AG04450 (cell line): ENCODE results near the gene ZC3H6. TPM values are rescaled to one million over a fixed set of nuclear protein-coding genes. Genes with fewer than 3 reads are reported as not detected.
"Not testable (repeated sequence)": the region's sequence is repeated elsewhere in the genome, so short reads cannot be mapped to it uniquely, and the experiment has no call there.

Experiments used
- CTCF ChIA-PET: fragments of 300-600, 350-600 bp; formaldehyde crosslinking; extraction: SDS; loops from one replicate; lab custom pipeline; 2022; ENCODE audit warnings: antibody characterized with exemption, inconsistent platforms; lab: Charles Lee
- POLR2A ChIA-PET: fragments of 350-600 bp; formaldehyde crosslinking; extraction: SDS; loops from one replicate; lab custom pipeline; 2021; ENCODE audit warnings: antibody characterized with exemption, inconsistent platforms; lab: Yijun Ruan, JAX
- DNase-seq: peaks from one replicate; pipeline ENCODE4 v3.0.0-alpha.2; 2011; ENCODE audit warnings: low read depth, low spot score
- H3K27ac ChIP-seq: one replicate; pipeline ENCODE4 v1.5.1; 2012; ENCODE audit warnings: low read depth, low read length, control low read depth
- H3K27me3 ChIP-seq: one replicate; pipeline ENCODE4 v1.6.0; 2012; ENCODE audit warnings: low read length; ENCODE audit not compliant: control insufficient read depth, insufficient read depth
- H3K4me3 ChIP-seq: 2 replicates; pipeline ENCODE4 v1.5.1; 2011; ENCODE audit warnings: mild to moderate bottlenecking, low read depth, low read length, control low read depth
- H3K9me3 ChIP-seq: 2 replicates; pipeline ENCODE4 v1.5.1; 2012; ENCODE audit warnings: low read length; ENCODE audit not compliant: control insufficient read depth, insufficient read depth
- polyA plus RNA-seq: library from polyadenylated mRNA; depleted of rRNA; stranded (reverse); fragments of >200 nt; gene quantifications from 2 replicates; pipeline ENCODE4 v1.2.3, GENCODE V29; 2011; rRNA removed
- small RNA-seq: library from RNA; depleted of rRNA; stranded (forward); fragments of <200 nt; gene quantifications from one replicate; pipeline ENCODE3, GENCODE V24; 2012; ENCODE audit warnings: low read depth; ENCODE audit not compliant: insufficient read length

ZC3H6 gene
- polyA plus RNA-seq, 1 experiment: 1.5 TPM

- H3K27me3 ChIP-seq, CTCF ChIA-PET, DNase-seq, H3K4me3 ChIP-seq, H3K27ac ChIP-seq, H3K9me3 ChIP-seq, POLR2A ChIA-PET: not testable (repeated sequence)
Measured at GRCh38 chr2:112354335-112354734, 78.9 kb downstream of the ZC3H6 start.

GRCh38 chr2:112360055-112360454 lies 84.7 kb downstream of the ZC3H6 start:
- POLR2A ChIA-PET, H3K27me3 ChIP-seq, H3K27ac ChIP-seq, DNase-seq, H3K4me3 ChIP-seq, CTCF ChIA-PET, H3K9me3 ChIP-seq: not testable (repeated sequence)

Small RNA genes lying within 50 kb of the gene (small RNA-seq; reads per million reads assigned to genes)
- gene AC115115.1: not detected

Other genes starting within 250 kb of the ZC3H6 start
- 18.1 and 24.5 TPM in 2 replicates for gene TMEM87B, start 220.3 kb upstream of the ZC3H6 start, polyA plus RNA-seq
- gene FBLN7, start 137.2 kb upstream of the ZC3H6 start, polyA plus RNA-seq: 0.22 and 0.37 TPM in 2 replicates
- gene ZC3H8, start 20.6 kb upstream of the ZC3H6 start, polyA plus RNA-seq: 2.8 and 4.4 TPM in 2 replicates
- gene RGPD8, start 158.0 kb downstream of the ZC3H6 start, polyA plus RNA-seq: 1.5 and 2.6 TPM in 2 replicates
- 26.6 and 27.3 TPM in 2 replicates for gene TTL, start 206.6 kb downstream of the ZC3H6 start, polyA plus RNA-seq